ENCODE results near the gene FGF12. TPM values are rescaled to one million over a fixed set of nuclear protein-coding genes. Genes with fewer than 3 reads are reported as not detected.

Gene FGF12
- total RNA-seq, 4 donors from 2014 or later, result 0.46 to 1.2 (median 0.72) TPM

GRCh38 chr3:192177383-192177782 is 550.0 kb downstream of the FGF12 start:
- ATAC-seq (no peak), DNase-seq (no peak)
- intact Hi-C loops (cut with DNase I; ENCODE audit: low total_unique reads), result no loop called here
- no peak for TF ChIP-seq POLR2A (IDR thresholded peaks at IDR 0.05)
- TF ChIP-seq, protein P1, sequence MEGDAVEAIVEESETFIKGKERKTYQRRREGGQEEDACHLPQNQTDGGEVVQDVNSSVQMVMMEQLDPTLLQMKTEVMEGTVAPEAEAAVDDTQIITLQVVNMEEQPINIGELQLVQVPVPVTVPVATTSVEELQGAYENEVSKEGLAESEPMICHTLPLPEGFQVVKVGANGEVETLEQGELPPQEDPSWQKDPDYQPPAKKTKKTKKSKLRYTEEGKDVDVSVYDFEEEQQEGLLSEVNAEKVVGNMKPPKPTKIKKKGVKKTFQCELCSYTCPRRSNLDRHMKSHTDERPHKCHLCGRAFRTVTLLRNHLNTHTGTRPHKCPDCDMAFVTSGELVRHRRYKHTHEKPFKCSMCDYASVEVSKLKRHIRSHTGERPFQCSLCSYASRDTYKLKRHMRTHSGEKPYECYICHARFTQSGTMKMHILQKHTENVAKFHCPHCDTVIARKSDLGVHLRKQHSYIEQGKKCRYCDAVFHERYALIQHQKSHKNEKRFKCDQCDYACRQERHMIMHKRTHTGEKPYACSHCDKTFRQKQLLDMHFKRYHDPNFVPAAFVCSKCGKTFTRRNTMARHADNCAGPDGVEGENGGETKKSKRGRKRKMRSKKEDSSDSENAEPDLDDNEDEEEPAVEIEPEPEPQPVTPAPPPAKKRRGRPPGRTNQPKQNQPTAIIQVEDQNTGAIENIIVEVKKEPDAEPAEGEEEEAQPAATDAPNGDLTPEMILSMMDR (IDR thresholded peaks at IDR 0.05 in 4 of 5, conservative IDR thresholded peaks at IDR 0.05 in 1 of 5), result no peak
- no peaks in the 10 kb centered on the region for H3K4me1 ChIP-seq
- H3K27ac ChIP-seq, result no peak overlapping the region
- no peak overlapping the region for H3K4me3 ChIP-seq
- in situ Hi-C loops (cut with MboI; ENCODE audit: low sequenced_read_pairs in 4 of 4), result no loop called here
- no peaks in the 10 kb centered on the region for H3K9me3 ChIP-seq
- H3K27me3 ChIP-seq, result no peaks in the 10 kb centered on the region
- H3K36me3 ChIP-seq, result no peaks in the 10 kb centered on the region

GRCh38 chr3:192174283-192174682 is 553.1 kb downstream of the FGF12 start:
- no peaks in the 10 kb centered on the region for H3K27me3 ChIP-seq
- no peak for TF ChIP-seq POLR2A (IDR thresholded peaks at IDR 0.05)
- TF ChIP-seq, protein P1 (IDR thresholded peaks at IDR 0.05 in 4 of 5, conservative IDR thresholded peaks at IDR 0.05 in 1 of 5), result no peak
- H3K36me3 ChIP-seq, result no peaks in the 10 kb centered on the region
- no peak overlapping the region for H3K27ac ChIP-seq
- no peaks in the 10 kb centered on the region for H3K9me3 ChIP-seq
- DNase-seq (no peak), ATAC-seq (no peak)
- in situ Hi-C loops (cut with MboI; ENCODE audit: low sequenced_read_pairs in 4 of 4), result no loop called here
- intact Hi-C loops (cut with DNase I; ENCODE audit: low total_unique reads), result no loop called here
- H3K4me3 ChIP-seq, result no peak overlapping the region
- no peaks in the 10 kb centered on the region for H3K4me1 ChIP-seq

DNA sequence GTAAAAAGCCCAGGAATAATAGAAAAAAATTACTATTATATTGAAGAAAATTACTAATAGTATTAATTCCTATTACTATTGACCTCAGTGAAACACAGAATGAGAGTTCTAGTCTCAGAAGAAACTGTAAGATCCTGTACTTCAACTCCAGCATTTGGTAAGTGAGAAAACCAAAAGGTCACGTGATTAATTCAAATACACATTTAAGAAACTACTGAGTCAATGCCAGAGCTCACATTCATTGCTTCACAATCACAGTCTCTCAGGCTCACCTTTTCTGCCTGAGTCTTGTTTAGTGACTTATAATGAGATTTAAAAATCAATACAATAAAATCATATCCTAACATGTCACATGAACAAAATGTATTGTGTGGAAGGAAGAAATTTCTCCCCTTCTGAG is 556.1 kb downstream of the FGF12 start:
- no peak for ATAC-seq
- in situ Hi-C loops (cut with MboI; ENCODE audit: low sequenced_read_pairs in 4 of 4), result no loop called here
- DNase-seq, result no peak
- H3K36me3 ChIP-seq, result no peaks in the 10 kb centered on the region
- intact Hi-C loops (cut with DNase I; ENCODE audit: low total_unique reads), result no loop called here
- H3K27me3 ChIP-seq, result no peaks in the 10 kb centered on the region
- no peaks in the 10 kb centered on the region for H3K4me1 ChIP-seq
- no peaks in the 10 kb centered on the region for H3K9me3 ChIP-seq
- TF ChIP-seq, protein P1 (IDR thresholded peaks at IDR 0.05 in 4 of 5, conservative IDR thresholded peaks at IDR 0.05 in 1 of 5), result no peak
- no peak for TF ChIP-seq POLR2A (IDR thresholded peaks at IDR 0.05)
- no peak overlapping the region for H3K27ac ChIP-seq
- H3K4me3 ChIP-seq, result no peak overlapping the region

- no peak overlapping the region for H3K27ac ChIP-seq
- ATAC-seq (no peak), DNase-seq (no peak)
- no peaks in the 10 kb centered on the region for H3K36me3 ChIP-seq
- H3K9me3 ChIP-seq, result no peaks in the 10 kb centered on the region
- H3K27me3 ChIP-seq, result no peaks in the 10 kb centered on the region
- intact Hi-C loops (cut with DNase I; ENCODE audit: low total_unique reads) (no loop called here), in situ Hi-C loops (cut with MboI; ENCODE audit: low sequenced_read_pairs in 4 of 4) (no loop called here)
- no peak overlapping the region for H3K4me3 ChIP-seq
- TF ChIP-seq, protein P1 (IDR thresholded peaks at IDR 0.05 in 4 of 5, conservative IDR thresholded peaks at IDR 0.05 in 1 of 5), result no peak
- TF ChIP-seq POLR2A (IDR thresholded peaks at IDR 0.05), result no peak
- no peaks in the 10 kb centered on the region for H3K4me1 ChIP-seq
Observed at GRCh38 chr3:192170659-192171058, 556.7 kb downstream of the FGF12 start.

DNA sequence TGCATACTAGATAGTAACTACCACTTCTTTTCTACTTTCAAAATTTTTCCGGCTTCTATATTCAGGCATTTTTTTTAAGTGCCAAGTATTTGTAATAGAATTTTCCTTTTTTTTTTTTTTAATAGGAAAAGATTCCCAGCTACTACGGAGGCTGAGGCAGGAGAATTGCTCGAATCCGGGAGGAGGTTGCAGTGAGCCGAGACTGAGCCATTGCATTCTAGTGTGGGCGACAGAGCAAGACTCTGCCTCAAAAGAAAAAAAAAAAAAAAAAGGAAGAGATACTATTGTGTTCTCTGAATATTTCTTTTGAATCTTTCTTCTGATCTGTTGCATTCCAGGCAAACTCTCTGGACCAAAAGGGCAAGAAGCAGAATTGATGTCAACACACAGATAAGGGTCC is 557.3 kb downstream of the FGF12 start:
- H3K9me3 ChIP-seq, result no peaks in the 10 kb centered on the region
- in situ Hi-C loops (cut with MboI; ENCODE audit: low sequenced_read_pairs in 4 of 4), result no loop called here
- H3K36me3 ChIP-seq, result no peaks in the 10 kb centered on the region
- DNase-seq (no peak), ATAC-seq (no peak)
- no peak overlapping the region for H3K4me3 ChIP-seq
- no peak for TF ChIP-seq POLR2A (IDR thresholded peaks at IDR 0.05)
- TF ChIP-seq, protein P1 (IDR thresholded peaks at IDR 0.05 in 4 of 5, conservative IDR thresholded peaks at IDR 0.05 in 1 of 5), result no peak
- H3K27ac ChIP-seq, result no peak overlapping the region
- H3K27me3 ChIP-seq, result no peaks in the 10 kb centered on the region
- intact Hi-C loops (cut with DNase I; ENCODE audit: low total_unique reads), result no loop called here
- H3K4me1 ChIP-seq, result no peaks in the 10 kb centered on the region
